Activated naive CD4-positive, alpha-beta T cell treated with anti-CD3 and anti-CD28 coated beads, Interleukin-2, amount 10 ng/mL, durations not matched to agents 7 days and 5 days (primary cell): Measurements from ENCODE around the gene SLX9.
"Not testable (repeated sequence)": the region's sequence is repeated elsewhere in the genome, so short reads cannot be mapped to it uniquely, and the experiment has no call there.

ENCODE experiments used
- CTCF ChIA-PET: fragments of 350-600 bp; sonication (Branson Sonifier 250); formaldehyde crosslinking; loops from one replicate; lab custom pipeline; 2021; ENCODE audit warnings: antibody characterized with exemption; lab: Charles Lee
- DNase-seq: peaks from one replicate; pipeline ENCODE4 v3.0.0-alpha.2; 2020
- H3K27ac Mint-ChIP-seq: one replicate; pipeline ENCODE4 v1.8.0; 2021; ENCODE audit warnings: mild to moderate bottlenecking, moderate library complexity, mixed read lengths
- H3K27me3 Mint-ChIP-seq: one replicate; pipeline ENCODE4 v1.8.0; 2021; ENCODE audit warnings: mild to moderate bottlenecking, mixed read lengths
- H3K36me3 Mint-ChIP-seq: one replicate; pipeline ENCODE4 v1.8.0; 2021; ENCODE audit warnings: mixed read lengths
- H3K4me1 Mint-ChIP-seq: one replicate; pipeline ENCODE4 v1.8.0; 2021; ENCODE audit warnings: mixed read lengths
- H3K4me3 Mint-ChIP-seq: one replicate; pipeline ENCODE4 v1.8.0; 2021; ENCODE audit warnings: mild to moderate bottlenecking, moderate library complexity, mixed read lengths
- H3K9me3 Mint-ChIP-seq: one replicate; pipeline ENCODE4 v1.8.0; 2021; ENCODE audit warnings: mixed read lengths

Gene SLX9

GRCh38 chr21:44975720-44976555 is 36.1 kb downstream of the SLX9 start:
- Mint-ChIP-seq H3K4me1 (no peaks in the 10 kb centered on the region), H3K27me3 (no peaks in the 10 kb centered on the region), H3K27ac (no peak overlapping the region), H3K4me3 (no peak overlapping the region), H3K36me3 (peaks cover 8% of the 10 kb centered on the region), H3K9me3 (no peaks in the 10 kb centered on the region)
- DNase-seq: no peak
- CTCF ChIA-PET: no interaction called here

- H3K27me3 Mint-ChIP-seq, H3K4me1 Mint-ChIP-seq, H3K27ac Mint-ChIP-seq, H3K4me3 Mint-ChIP-seq, H3K9me3 Mint-ChIP-seq, DNase-seq, H3K36me3 Mint-ChIP-seq, CTCF ChIA-PET: not testable (repeated sequence)
Observed at GRCh38 chr21:44976556-44977393, 36.9 kb downstream of the SLX9 start.

- peaks cover 8% of the 10 kb centered on the region for H3K36me3 Mint-ChIP-seq
- DNase-seq: no peak
- no peaks in the 10 kb centered on the region for H3K4me1 Mint-ChIP-seq
- H3K4me3 Mint-ChIP-seq: no peak overlapping the region
- no peaks in the 10 kb centered on the region for H3K27me3 Mint-ChIP-seq
- no peak overlapping the region for H3K27ac Mint-ChIP-seq
- no peaks in the 10 kb centered on the region for H3K9me3 Mint-ChIP-seq
- CTCF ChIA-PET: no interaction called here
Observed at GRCh38 chr21:44977616-44978340, 37.9 kb downstream of the SLX9 start.

- Mint-ChIP-seq H3K9me3 (no peaks in the 10 kb centered on the region), H3K4me1 (no peaks in the 10 kb centered on the region), H3K36me3 (peaks cover 2% of the 10 kb centered on the region), H3K27me3 (no peaks in the 10 kb centered on the region), H3K4me3 (no peak overlapping the region), H3K27ac (no peak overlapping the region)
- DNase-seq: no peak
- CTCF ChIA-PET: no interaction called here
Observed at GRCh38 chr21:44979687-44980561, 40.1 kb downstream of the SLX9 start.

- H3K27ac Mint-ChIP-seq: no peak overlapping the region
- H3K27me3 Mint-ChIP-seq: no peaks in the 10 kb centered on the region
- H3K9me3 Mint-ChIP-seq: no peaks in the 10 kb centered on the region
- H3K36me3 Mint-ChIP-seq: peaks cover 2% of the 10 kb centered on the region
- H3K4me3 Mint-ChIP-seq: no peak overlapping the region
- CTCF ChIA-PET: no interaction called here
- no peak for DNase-seq
- no peaks in the 10 kb centered on the region for H3K4me1 Mint-ChIP-seq
Observed at GRCh38 chr21:44980562-44981489, 41.0 kb downstream of the SLX9 start.

GRCh38 chr21:44982558-44983250 is 42.9 kb downstream of the SLX9 start:
- Mint-ChIP-seq H3K27ac (no peak overlapping the region), H3K27me3 (no peaks in the 10 kb centered on the region), H3K36me3 (peaks cover 2% of the 10 kb centered on the region), H3K9me3 (no peaks in the 10 kb centered on the region), H3K4me3 (no peak overlapping the region), H3K4me1 (no peaks in the 10 kb centered on the region)
- no peak for DNase-seq
- CTCF ChIA-PET: no interaction called here

GRCh38 chr21:44983421-44984206 is 43.8 kb downstream of the SLX9 start:
- Mint-ChIP-seq H3K36me3 (peaks cover 2% of the 10 kb centered on the region), H3K27ac (no peak overlapping the region), H3K4me1 (no peaks in the 10 kb centered on the region), H3K4me3 (no peak overlapping the region), H3K9me3 (no peaks in the 10 kb centered on the region), H3K27me3 (no peaks in the 10 kb centered on the region)
- CTCF ChIA-PET: no interaction called here
- DNase-seq: no peak

GRCh38 chr21:44984428-44984791 is 44.6 kb downstream of the SLX9 start:
- DNase-seq: no peak
- Mint-ChIP-seq H3K9me3 (no peaks in the 10 kb centered on the region), H3K4me3 (no peak overlapping the region), H3K27me3 (peaks cover 4% of the 10 kb centered on the region), H3K36me3 (no peaks in the 10 kb centered on the region), H3K4me1 (no peaks in the 10 kb centered on the region), H3K27ac (no peak overlapping the region)
- CTCF ChIA-PET: interaction anchor here (0.6 kb wide), 1 partner anchor 153 kb away, joined by 3 read pairs; no protein-coding TSS in a partner anchor

GRCh38 chr21:44984792-44985440 is 45.1 kb downstream of the SLX9 start:
- Mint-ChIP-seq H3K27me3 (peaks cover 5% of the 10 kb centered on the region), H3K36me3 (no peaks in the 10 kb centered on the region), H3K27ac (no peak overlapping the region), H3K9me3 (no peaks in the 10 kb centered on the region), H3K4me1 (no peaks in the 10 kb centered on the region), H3K4me3 (no peak overlapping the region)
- CTCF ChIA-PET: interaction anchor here (0.6 kb wide), 1 partner anchor 153 kb away, joined by 3 read pairs; no protein-coding TSS in a partner anchor
- no peak for DNase-seq

- Mint-ChIP-seq H3K9me3 (no peaks in the 10 kb centered on the region), H3K27ac (no peak overlapping the region), H3K4me3 (no peak overlapping the region), H3K27me3 (peaks cover 5% of the 10 kb centered on the region), H3K4me1 (no peaks in the 10 kb centered on the region), H3K36me3 (no peaks in the 10 kb centered on the region)
- CTCF ChIA-PET: no interaction called here
- DNase-seq: no peak
Observed at GRCh38 chr21:44985441-44986401, 45.9 kb downstream of the SLX9 start.
